HepG2 (cell line): ENCODE data around the gene CDH12. TPM values are rescaled to one million over a fixed set of nuclear protein-coding genes. Genes with fewer than 3 reads are reported as not detected.

ENCODE experiments used
- ATAC-seq: fragments of 200-7000 bp; cut with Tn5 transposase; 3 replicates; pipeline ENCODE4 v1.9.1; 2020; ENCODE audit warnings: mild to moderate bottlenecking, moderate library complexity
- BruUV-seq: library from RNA; stranded (reverse); fragments of 400-500 nt; replicated peaks from 2 replicates; lab custom pipeline; 2021; lab: Mats Ljungman, UMichigan
- CTCF ChIA-PET: fragments of 300-600 bp; formaldehyde crosslinking; extraction: SDS; loops from one replicate; lab custom pipeline; 2021; ENCODE audit warnings: low total read pairs, inconsistent platforms, low intra/inter-chr PET ratio; lab: Yijun Ruan, JAX
- POLR2A ChIA-PET: fragments of 350-600 bp; sonication (Branson Sonifier 250); formaldehyde crosslinking; loops from one replicate; lab custom pipeline; 2020; ENCODE audit warnings: antibody characterized with exemption, inconsistent platforms; lab: Yijun Ruan, JAX
- DNase-seq: peaks from one replicate; pipeline ENCODE4 v3.0.0-alpha.2; 2015; ENCODE audit warnings: low spot score
- FAIRE-seq: peaks from 3 replicates; lab custom pipeline; 2011; peaks lifted over from hg19 to GRCh38; lab: Jason Lieb, UNC
- H2AFZ ChIP-seq: one replicate; pipeline ENCODE4 v1.6.1; 2011; ENCODE audit warnings: low read length, inconsistent platforms
- H3K27ac ChIP-seq: fragments of 300-600 bp; 3 replicates; pipeline ENCODE4 v1.8.0; 2011; ENCODE audit warnings: mixed run types, mild to moderate bottlenecking, mixed read lengths, low read length, inconsistent platforms; ENCODE audit not compliant: insufficient read depth; ENCODE audit errors: extremely low read length
- H3K27me3 ChIP-seq, 2 experiments: fragments of 200-600 bp in 1 of 2; 2 replicates in 1 of 2; 3 replicates in 1 of 2; pipeline versions ENCODE4 v1.6.0 to v1.8.0; 2011; ENCODE audit warnings: low read length in 2 of 2, mild to moderate bottlenecking in 2 of 2, moderate library complexity in 2 of 2, inconsistent platforms in 1 of 2; ENCODE audit not compliant: insufficient read depth in 2 of 2, control insufficient read depth in 1 of 2
- H3K36me3 ChIP-seq, 2 experiments: fragments of 200-600 bp in 1 of 2; replicated peaks in 1 of 2; 2 replicates in 1 of 2; 3 replicates in 1 of 2; pipeline versions ENCODE4 v1.5.1 to v1.8.0; 2011; ENCODE audit warnings: low read length in 2 of 2, inconsistent platforms in 1 of 2; ENCODE audit not compliant: insufficient read depth in 2 of 2, control insufficient read depth in 1 of 2
- H3K4me1 ChIP-seq: 2 replicates; pipeline ENCODE4 v1.5.1; 2012; ENCODE audit warnings: low read length, inconsistent platforms; ENCODE audit not compliant: insufficient read depth
- H3K4me2 ChIP-seq: 2 replicates; pipeline ENCODE4 v1.6.0; 2011; ENCODE audit warnings: low read depth, low read length, inconsistent platforms
- H3K4me3 ChIP-seq, 3 experiments: fragments of 200-600 bp in 1 of 3; sonication (generic), shearing (Covaris generic) in 1 of 3; replicated peaks in 1 of 3; 2 replicates each; pipeline ENCODE4 v1.5.1; 2011 to 2016; ENCODE audit warnings: low read length in 3 of 3, inconsistent platforms in 2 of 3, low read depth in 2 of 3, mild to moderate bottlenecking in 2 of 3, control low read depth in 1 of 3, mixed read lengths in 1 of 3; ENCODE audit not compliant: insufficient read depth in 1 of 3
- H3K79me2 ChIP-seq: one replicate; pipeline ENCODE4 v1.6.1; 2011; ENCODE audit warnings: low read length, inconsistent platforms; ENCODE audit not compliant: insufficient read depth
- H3K9ac ChIP-seq: 2 replicates; pipeline ENCODE4 v1.6.0; 2011; ENCODE audit warnings: mild to moderate bottlenecking, low read depth, low read length, inconsistent platforms; ENCODE audit not compliant: insufficient read depth
- H3K9me3 ChIP-seq: 2 replicates; pipeline ENCODE4 v1.5.1; 2012; ENCODE audit warnings: mild to moderate bottlenecking, low read length
- H4K20me1 ChIP-seq: 2 replicates; pipeline ENCODE4 v1.6.0; 2011; ENCODE audit warnings: inconsistent platforms, mild to moderate bottlenecking, low read length, moderate library complexity; ENCODE audit not compliant: insufficient read depth
- ATF7-NPFF ChIP-seq: sonication (generic); formaldehyde crosslinking; IDR thresholded peaks from 2 replicates; pipeline ENCODE4 v1.8.1; 2023; ENCODE audit warnings: mild to moderate bottlenecking, low read depth, missing genetic modification reagents, moderate library complexity
- CREBL2 ChIP-seq: sonication (generic); formaldehyde crosslinking; IDR thresholded peaks from 2 replicates; pipeline ENCODE4 v1.8.1; 2023; ENCODE audit warnings: missing genetic modification reagents, mild to moderate bottlenecking, borderline replicate concordance
- ERF ChIP-seq: IDR thresholded peaks from 2 replicates; pipeline ENCODE4 v1.6.1; 2018; ENCODE audit warnings: missing biosample characterization, missing genetic modification reagents
- FIP1L1 ChIP-seq: fragments of 200-400 bp; formaldehyde crosslinking; IDR thresholded peaks from 2 replicates; pipeline ENCODE4 v1.6.1; 2018; ENCODE audit warnings: low read depth, mild to moderate bottlenecking, low read length, moderate library complexity, borderline replicate concordance; ENCODE audit not compliant: insufficient read depth
- HNRNPH1 ChIP-seq: fragments of 200-400 bp; formaldehyde crosslinking; optimal IDR thresholded peaks from 2 replicates; pipeline ENCODE3; 2017; ENCODE audit warnings: mild to moderate bottlenecking, low read depth, low read length
- MTA1 ChIP-seq: sonication (generic); formaldehyde crosslinking; IDR thresholded peaks from 2 replicates; pipeline ENCODE4 v1.4.0; 2020; ENCODE audit warnings: missing genetic modification reagents, mild to moderate bottlenecking, borderline replicate concordance
- RFX1 ChIP-seq: fragments of 450-650 bp; IDR thresholded peaks from 2 replicates; pipeline ENCODE4 v1.6.1; 2017
- ZFP1 ChIP-seq: IDR thresholded peaks from 2 replicates; pipeline ENCODE4 v1.6.1; 2016
- ZNF143 ChIP-seq: sonication (generic); formaldehyde crosslinking; IDR thresholded peaks from 2 replicates; pipeline ENCODE4 v1.4.0; 2020; ENCODE audit warnings: missing genetic modification reagents
- ZNF367 ChIP-seq: sonication (generic); formaldehyde crosslinking; IDR thresholded peaks from 2 replicates; pipeline ENCODE4 v1.4.0; 2020; ENCODE audit warnings: missing genetic modification reagents, borderline replicate concordance
- ZNF792 ChIP-seq: IDR thresholded peaks from 2 replicates; pipeline ENCODE4 v1.6.1; 2016
- ZSCAN30 ChIP-seq: sonication (generic); formaldehyde crosslinking; IDR thresholded peaks from 2 replicates; pipeline ENCODE4 v1.5.0; 2020; ENCODE audit warnings: mild to moderate bottlenecking, missing genetic modification reagents
- WGBS: methylation state at CpG from one replicate; pipeline ENCODE4 v1.1.6; 2017; ENCODE audit warnings: low lambda C conversion rate; 5-methylcytosine and 5-hydroxymethylcytosine counted together
- in situ Hi-C: cut with HindIII; loops from 2 replicates; pipeline ENCODE4 v1.10.0; 2017; ENCODE audit warnings: low pct_unique_long_range_greater_than_20kb; ENCODE audit not compliant: extremely low pct_ligation_motif_present
- intact Hi-C: fragments of 100-400 bp; cut with micrococcal nuclease; formaldehyde crosslinking; loops from one replicate; pipeline ENCODE4 v1.10.0; 2022; ENCODE audit not compliant: unreplicated experiment
- polyA plus RNA-seq, 8 experiments: library from polyadenylated mRNA; depleted of rRNA in 3 of 8; stranded (reverse) in 7 of 8; unstranded in 1 of 8; fragments of >200 nt; fragmentation: Illumina TruSeq in 4 of 8; extraction: Trizol in 4 of 8; gene quantifications; 2 replicates each; pipeline versions ENCODE4 v1.2.1 to v1.2.3, GENCODE V29; 2011 to 2016; ENCODE audit warnings: low read depth in 4 of 8, missing spikeins in 1 of 8, mixed read lengths in 1 of 8; ENCODE audit not compliant: insufficient read depth in 1 of 8
- total RNA-seq, 5 experiments: library from RNA; depleted of rRNA; stranded (reverse); fragments of >200 nt; fragmentation: Illumina TruSeq; extraction: Trizol; gene quantifications; 2 replicates each; pipeline ENCODE4 v1.2.3, GENCODE V29; 2016; ENCODE audit warnings: low read depth in 1 of 5
- TF ChIP-seq, protein P1 (sequence below): sonication (generic); formaldehyde crosslinking; IDR thresholded peaks from 2 replicates; pipeline ENCODE4 v1.4.0; 2020; ENCODE audit warnings: missing genetic modification reagents
- TF ChIP-seq, protein P2 (sequence below): sonication (generic); formaldehyde crosslinking; IDR thresholded peaks from 2 replicates; pipeline ENCODE4 v1.5.1; 2020; ENCODE audit warnings: missing genetic modification reagents, mild to moderate bottlenecking, borderline replicate concordance
- TF ChIP-seq, protein P3 (sequence below): sonication (generic); formaldehyde crosslinking; conservative IDR thresholded peaks from 2 replicates; pipeline ENCODE4 v1.8.0; 2022; ENCODE audit warnings: mild to moderate bottlenecking, moderate library complexity, missing genetic modification reagents

The CDH12 gene
- total and polyA plus RNA-seq, 2 of the 13 experiments (the other 11 are each of a cell fraction or from before 2014, with no cell fraction given) = not detected

GRCh38 chr5:22354956-22355355 lies 498.2 kb downstream of the CDH12 start:
- no peaks in the 10 kb centered on the region for H3K4me1 ChIP-seq
- no peaks in the 10 kb centered on the region for H3K27me3 ChIP-seq
- intact Hi-C loops = no loop called here
- H3K4me3 ChIP-seq = no peak overlapping the region
- no peaks in the 10 kb centered on the region for H3K36me3 ChIP-seq
- 2% methylated on average over 3 of the region's 3 CpGs for WGBS
- no peaks in the 10 kb centered on the region for H3K9me3 ChIP-seq
- BruUV-seq = no TSS peak
- H3K27ac ChIP-seq = no peak overlapping the region
- TF ChIP-seq CREBL2 (CRISPR knock-in tag) = no peak
- in situ Hi-C loops = no loop called here
- no peak overlapping the region for H3K9ac ChIP-seq
- DNase-seq (no peak), ATAC-seq (no peak), FAIRE-seq (no peak)
- H4K20me1 ChIP-seq = no peaks in the 10 kb centered on the region
- no peaks in the 10 kb centered on the region for H3K79me2 ChIP-seq
- no peak overlapping the region for H2AFZ ChIP-seq
- ChIA-PET CTCF (no interaction called here), POLR2A (no interaction called here)
- H3K4me2 ChIP-seq = no peak overlapping the region

GRCh38 chr5:22352493-22352892 lies 500.7 kb downstream of the CDH12 start:
- no TSS peak for BruUV-seq
- H3K79me2 ChIP-seq = no peaks in the 10 kb centered on the region
- DNase-seq (no peak), ATAC-seq (no peak), FAIRE-seq (no peak)
- no peaks in the 10 kb centered on the region for H3K36me3 ChIP-seq
- CTCF ChIA-PET = no interaction called here
- no peak overlapping the region for H3K9ac ChIP-seq
- H3K4me1 ChIP-seq = no peaks in the 10 kb centered on the region
- no peaks in the 10 kb centered on the region for H3K9me3 ChIP-seq
- no peak overlapping the region for H2AFZ ChIP-seq
- H3K4me3 ChIP-seq = no peak overlapping the region
- in situ Hi-C loops (no loop called here), intact Hi-C loops (no loop called here)
- WGBS = 34% methylated on average over 4 of the region's 4 CpGs
- no peak overlapping the region for H3K4me2 ChIP-seq
- POLR2A ChIA-PET = no interaction called here
- H3K27me3 ChIP-seq = no peaks in the 10 kb centered on the region
- H4K20me1 ChIP-seq = no peaks in the 10 kb centered on the region
- H3K27ac ChIP-seq = no peak overlapping the region
- TF ChIP-seq ZNF143 (CRISPR knock-in tag) (no peak), MTA1 (no peak), ATF7-NPFF (CRISPR knock-in tag) (no peak), ZNF792 (no peak), ZNF367 (CRISPR knock-in tag) (no peak), FIP1L1 (no peak), ZFP1 (no peak), ERF (CRISPR knock-in tag) (no peak), HNRNPH1 (no peak), RFX1 (no peak), ZSCAN30 (CRISPR knock-in tag) (no peak)
- TF ChIP-seq, protein P1, sequence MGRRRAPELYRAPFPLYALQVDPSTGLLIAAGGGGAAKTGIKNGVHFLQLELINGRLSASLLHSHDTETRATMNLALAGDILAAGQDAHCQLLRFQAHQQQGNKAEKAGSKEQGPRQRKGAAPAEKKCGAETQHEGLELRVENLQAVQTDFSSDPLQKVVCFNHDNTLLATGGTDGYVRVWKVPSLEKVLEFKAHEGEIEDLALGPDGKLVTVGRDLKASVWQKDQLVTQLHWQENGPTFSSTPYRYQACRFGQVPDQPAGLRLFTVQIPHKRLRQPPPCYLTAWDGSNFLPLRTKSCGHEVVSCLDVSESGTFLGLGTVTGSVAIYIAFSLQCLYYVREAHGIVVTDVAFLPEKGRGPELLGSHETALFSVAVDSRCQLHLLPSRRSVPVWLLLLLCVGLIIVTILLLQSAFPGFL (CRISPR knock-in tag) = no peak
- TF ChIP-seq, protein P2, sequence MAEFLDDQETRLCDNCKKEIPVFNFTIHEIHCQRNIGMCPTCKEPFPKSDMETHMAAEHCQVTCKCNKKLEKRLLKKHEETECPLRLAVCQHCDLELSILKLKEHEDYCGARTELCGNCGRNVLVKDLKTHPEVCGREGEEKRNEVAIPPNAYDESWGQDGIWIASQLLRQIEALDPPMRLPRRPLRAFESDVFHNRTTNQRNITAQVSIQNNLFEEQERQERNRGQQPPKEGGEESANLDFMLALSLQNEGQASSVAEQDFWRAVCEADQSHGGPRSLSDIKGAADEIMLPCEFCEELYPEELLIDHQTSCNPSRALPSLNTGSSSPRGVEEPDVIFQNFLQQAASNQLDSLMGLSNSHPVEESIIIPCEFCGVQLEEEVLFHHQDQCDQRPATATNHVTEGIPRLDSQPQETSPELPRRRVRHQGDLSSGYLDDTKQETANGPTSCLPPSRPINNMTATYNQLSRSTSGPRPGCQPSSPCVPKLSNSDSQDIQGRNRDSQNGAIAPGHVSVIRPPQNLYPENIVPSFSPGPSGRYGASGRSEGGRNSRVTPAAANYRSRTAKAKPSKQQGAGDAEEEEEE (CRISPR knock-in tag) = no peak
- TF ChIP-seq, protein P3, sequence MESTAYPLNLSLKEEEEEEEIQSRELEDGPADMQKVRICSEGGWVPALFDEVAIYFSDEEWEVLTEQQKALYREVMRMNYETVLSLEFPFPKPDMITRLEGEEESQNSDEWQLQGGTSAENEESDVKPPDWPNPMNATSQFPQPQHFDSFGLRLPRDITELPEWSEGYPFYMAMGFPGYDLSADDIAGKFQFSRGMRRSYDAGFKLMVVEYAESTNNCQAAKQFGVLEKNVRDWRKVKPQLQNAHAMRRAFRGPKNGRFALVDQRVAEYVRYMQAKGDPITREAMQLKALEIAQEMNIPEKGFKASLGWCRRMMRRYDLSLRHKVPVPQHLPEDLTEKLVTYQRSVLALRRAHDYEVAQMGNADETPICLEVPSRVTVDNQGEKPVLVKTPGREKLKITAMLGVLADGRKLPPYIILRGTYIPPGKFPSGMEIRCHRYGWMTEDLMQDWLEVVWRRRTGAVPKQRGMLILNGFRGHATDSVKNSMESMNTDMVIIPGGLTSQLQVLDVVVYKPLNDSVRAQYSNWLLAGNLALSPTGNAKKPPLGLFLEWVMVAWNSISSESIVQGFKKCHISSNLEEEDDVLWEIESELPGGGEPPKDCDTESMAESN (CRISPR knock-in tag) = no peak
